ENCODE data around the gene CD1B.
"Not testable (repeated sequence)": the region's sequence is repeated elsewhere in the genome, so short reads cannot be mapped to it uniquely, and the experiment has no call there.

GRCh38 chr1:158374101-158374500 is 42.8 kb upstream of the CD1B start:
- not testable (repeated sequence) for TF ChIP-seq CTCF (conservative IDR thresholded peaks at IDR 0.05; ENCODE audit: low read length); EZH2phosphoT487 (IDR thresholded peaks at IDR 0.05; ENCODE audit: borderline replicate concordance)
